GM18873 (cell line): ENCODE measurements around the gene IMPDH2.

ENCODE experiments used
- ATAC-seq: cut with Tn5 transposase; IDR thresholded peaks from one replicate; pipeline ENCODE4 v1.9.1; 2021; ENCODE audit warnings: mild to moderate bottlenecking, moderate library complexity, moderate number of reproducible peaks; ENCODE audit not compliant: unreplicated experiment, low FRiP score

The IMPDH2 gene

GRCh38 chr3:49007068-49007770, 22.0 kb downstream of the IMPDH2 start, which contains the start of gene WDR6:
Gene WDR6, plus strand, starts transcription at chr3:49007391. Its CDS starts 41 bp downstream, at chr3:49007432.
- peak; percentile 81 for ATAC-seq

GRCh38 chr3:49006408-49007067, 22.7 kb downstream of the IMPDH2 start:
- ATAC-seq = no peak

- no peak for ATAC-seq
Measured at GRCh38 chr3:49005998-49006397, 23.2 kb downstream of the IMPDH2 start.

- ATAC-seq = no peak
Measured at GRCh38 chr3:49005303-49005680, 23.9 kb downstream of the IMPDH2 start.

- ATAC-seq = no peak
Measured at GRCh38 chr3:49004352-49005302, 24.6 kb downstream of the IMPDH2 start.

GRCh38 chr3:49001155-49001554, 28.0 kb downstream of the IMPDH2 start:
- ATAC-seq = no peak

- no peak for ATAC-seq
Measured at GRCh38 chr3:48999085-48999858, 29.9 kb downstream of the IMPDH2 start.

- no peak for ATAC-seq
Measured at GRCh38 chr3:48997714-48998637, 31.2 kb downstream of the IMPDH2 start.

GRCh38 chr3:48997102-48997635, 32.0 kb downstream of the IMPDH2 start:
- ATAC-seq = no peak

- no peak for ATAC-seq
Measured at GRCh38 chr3:48996640-48997039, 32.6 kb downstream of the IMPDH2 start.

GRCh38 chr3:48993834-48994233, 35.4 kb downstream of the IMPDH2 start:
- ATAC-seq = no peak

- no peak for ATAC-seq
Measured at GRCh38 chr3:48991851-48992545, 37.2 kb downstream of the IMPDH2 start.

- no peak for ATAC-seq
Measured at GRCh38 chr3:48990636-48991469, 38.3 kb downstream of the IMPDH2 start.

GRCh38 chr3:48989796-48990635, 39.2 kb downstream of the IMPDH2 start, which contains the start of gene P4HTM:
Gene P4HTM, plus strand, starts transcription at chr3:48990241. Its CDS starts 16 bp downstream, at chr3:48990257.
- peak; percentile 45 for ATAC-seq

GRCh38 chr3:48989126-48989795, 39.9 kb downstream of the IMPDH2 start:
- ATAC-seq = no peak

GRCh38 chr3:48985831-48986376, 43.3 kb downstream of the IMPDH2 start:
- ATAC-seq = no peak
